ENCODE data around the gene KDM4E.

DNA sequence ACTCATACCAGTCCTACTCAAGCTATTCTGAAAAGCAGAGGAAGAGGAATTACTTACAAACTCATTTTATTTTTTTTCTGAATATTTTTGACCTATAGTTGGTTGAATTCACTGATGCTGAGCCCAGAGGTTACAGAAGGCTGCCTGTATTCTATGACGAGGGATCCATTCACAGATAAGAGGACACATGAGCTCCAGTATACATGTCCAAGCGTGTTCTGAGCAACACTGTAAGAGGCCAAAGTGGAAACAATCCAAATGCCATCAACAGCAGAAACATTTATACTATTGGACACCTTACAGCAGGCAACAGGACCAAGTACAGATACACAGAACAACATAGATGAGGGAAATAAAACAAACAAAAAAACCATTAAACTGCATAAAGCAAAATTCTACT lies 10.3 kb downstream of the KDM4E start:
- TF ChIP-seq, protein P1, sequence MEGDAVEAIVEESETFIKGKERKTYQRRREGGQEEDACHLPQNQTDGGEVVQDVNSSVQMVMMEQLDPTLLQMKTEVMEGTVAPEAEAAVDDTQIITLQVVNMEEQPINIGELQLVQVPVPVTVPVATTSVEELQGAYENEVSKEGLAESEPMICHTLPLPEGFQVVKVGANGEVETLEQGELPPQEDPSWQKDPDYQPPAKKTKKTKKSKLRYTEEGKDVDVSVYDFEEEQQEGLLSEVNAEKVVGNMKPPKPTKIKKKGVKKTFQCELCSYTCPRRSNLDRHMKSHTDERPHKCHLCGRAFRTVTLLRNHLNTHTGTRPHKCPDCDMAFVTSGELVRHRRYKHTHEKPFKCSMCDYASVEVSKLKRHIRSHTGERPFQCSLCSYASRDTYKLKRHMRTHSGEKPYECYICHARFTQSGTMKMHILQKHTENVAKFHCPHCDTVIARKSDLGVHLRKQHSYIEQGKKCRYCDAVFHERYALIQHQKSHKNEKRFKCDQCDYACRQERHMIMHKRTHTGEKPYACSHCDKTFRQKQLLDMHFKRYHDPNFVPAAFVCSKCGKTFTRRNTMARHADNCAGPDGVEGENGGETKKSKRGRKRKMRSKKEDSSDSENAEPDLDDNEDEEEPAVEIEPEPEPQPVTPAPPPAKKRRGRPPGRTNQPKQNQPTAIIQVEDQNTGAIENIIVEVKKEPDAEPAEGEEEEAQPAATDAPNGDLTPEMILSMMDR (IDR thresholded peaks at IDR 0.05), result no peak
- TF ChIP-seq POLR2A (IDR thresholded peaks at IDR 0.05), result no peak
